Activated CD4-positive, alpha-beta T cell treated with anti-CD3 and anti-CD28 coated beads, Interleukin-2, amount 50 U/mL, for 16 hours (primary cell): Measurements from ENCODE around the gene CHPF2.

Experiments
- DNase-seq: peaks from one replicate; pipeline ENCODE4 v3.0.0-alpha.2; 2020

The CHPF2 gene, protein sequence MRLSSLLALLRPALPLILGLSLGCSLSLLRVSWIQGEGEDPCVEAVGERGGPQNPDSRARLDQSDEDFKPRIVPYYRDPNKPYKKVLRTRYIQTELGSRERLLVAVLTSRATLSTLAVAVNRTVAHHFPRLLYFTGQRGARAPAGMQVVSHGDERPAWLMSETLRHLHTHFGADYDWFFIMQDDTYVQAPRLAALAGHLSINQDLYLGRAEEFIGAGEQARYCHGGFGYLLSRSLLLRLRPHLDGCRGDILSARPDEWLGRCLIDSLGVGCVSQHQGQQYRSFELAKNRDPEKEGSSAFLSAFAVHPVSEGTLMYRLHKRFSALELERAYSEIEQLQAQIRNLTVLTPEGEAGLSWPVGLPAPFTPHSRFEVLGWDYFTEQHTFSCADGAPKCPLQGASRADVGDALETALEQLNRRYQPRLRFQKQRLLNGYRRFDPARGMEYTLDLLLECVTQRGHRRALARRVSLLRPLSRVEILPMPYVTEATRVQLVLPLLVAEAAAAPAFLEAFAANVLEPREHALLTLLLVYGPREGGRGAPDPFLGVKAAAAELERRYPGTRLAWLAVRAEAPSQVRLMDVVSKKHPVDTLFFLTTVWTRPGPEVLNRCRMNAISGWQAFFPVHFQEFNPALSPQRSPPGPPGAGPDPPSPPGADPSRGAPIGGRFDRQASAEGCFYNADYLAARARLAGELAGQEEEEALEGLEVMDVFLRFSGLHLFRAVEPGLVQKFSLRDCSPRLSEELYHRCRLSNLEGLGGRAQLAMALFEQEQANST

DNA sequence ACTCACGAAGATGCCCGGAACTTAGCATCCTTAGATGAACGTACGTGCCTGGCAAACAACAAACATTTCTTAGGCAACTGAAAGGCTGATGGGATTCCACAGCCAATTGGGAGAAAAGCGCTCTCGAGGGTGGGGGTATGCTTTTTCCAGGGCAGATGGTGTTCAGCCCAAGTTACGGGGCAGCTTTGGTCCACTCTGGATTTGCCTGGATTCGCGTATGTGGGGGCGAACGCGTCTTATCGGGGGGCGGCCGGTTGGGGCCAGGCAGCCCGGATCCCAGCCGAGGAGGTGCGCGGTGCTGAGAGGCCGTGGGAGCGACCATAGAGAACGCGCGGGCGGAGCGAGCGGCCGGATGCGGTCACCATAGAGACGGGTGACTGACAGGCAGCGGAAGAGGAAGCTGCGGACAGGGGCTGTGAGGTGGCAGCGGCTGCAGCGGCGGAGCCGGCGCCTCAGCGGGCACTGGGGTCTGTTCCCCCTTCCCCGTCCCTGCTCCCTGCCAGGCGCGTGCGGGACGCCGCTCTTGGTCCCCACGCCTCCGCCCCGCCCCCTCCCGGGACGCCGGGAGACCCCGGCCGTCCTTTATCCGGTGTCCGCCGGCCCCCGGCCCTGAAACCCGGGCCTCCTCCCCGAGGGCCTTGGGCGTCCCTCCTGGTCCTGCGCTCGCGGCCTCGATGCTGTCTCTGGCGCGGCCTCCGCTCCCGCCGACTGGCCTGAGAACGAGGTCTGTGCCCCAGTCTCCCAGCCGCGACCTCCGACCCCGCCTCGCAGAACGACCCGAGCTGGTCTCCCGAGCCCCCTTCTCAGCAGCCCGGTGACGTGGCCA, at the start of gene CHPF2:
Gene CHPF2 (plus strand): TSS at position 393 of the 826 bp plus-strand sequence. CDS start 1,529 bp downstream, outside the sequence.
- DNase-seq: peak; percentile 94

- DNase-seq: no peak
These were observed 46.3 kb upstream of the CHPF2 start for GRCh38 chr7:151185762-151186639.

GRCh38 chr7:151186640-151187408, 45.5 kb upstream of the CHPF2 start, which contains the start of gene ASB10:
Gene ASB10 (minus strand): TSS chr7:151187250. CDS start chr7:151187130, 120 bp downstream.
- no peak for DNase-seq

- DNase-seq: no peak
These were observed 44.7 kb upstream of the CHPF2 start for GRCh38 chr7:151187409-151188251.

DNA sequence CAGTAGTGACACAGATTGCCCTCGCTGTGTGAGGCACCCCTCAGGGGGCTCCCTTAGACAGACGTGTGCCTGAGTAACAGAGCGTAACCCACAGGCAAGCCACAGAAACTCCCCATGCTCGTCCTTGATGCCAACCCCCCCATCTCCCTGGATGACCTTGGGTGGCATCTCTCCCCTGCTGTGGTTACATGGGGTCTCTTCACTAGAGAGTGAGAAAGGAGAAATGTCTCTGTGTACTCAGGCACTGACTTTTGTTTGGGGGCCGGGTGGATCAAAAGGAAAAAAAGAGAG, 44.1 kb upstream of the CHPF2 start:
- DNase-seq: no peak

DNA sequence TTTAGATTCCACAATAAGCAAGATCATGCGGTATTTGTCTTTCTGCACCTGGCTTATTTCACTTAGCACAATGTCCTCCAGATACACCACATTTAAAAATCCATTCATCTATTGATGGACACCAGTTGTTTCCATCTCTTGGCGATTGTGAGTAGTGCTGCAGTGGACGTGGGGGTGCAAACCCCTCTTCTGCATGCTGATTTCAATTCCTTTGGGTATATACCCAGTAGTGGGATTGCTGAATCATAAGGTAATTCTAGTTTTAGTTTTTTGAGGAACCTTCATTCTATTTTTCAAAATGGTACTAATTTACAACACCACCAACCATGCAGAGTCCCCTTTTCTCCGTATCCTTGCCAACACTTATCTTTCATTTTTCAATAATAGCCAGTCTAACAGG, 43.2 kb upstream of the CHPF2 start:
- no peak for DNase-seq

- DNase-seq: no peak
These were observed 40.7 kb upstream of the CHPF2 start for GRCh38 chr7:151191544-151191943.

- no peak for DNase-seq
These were observed 40.2 kb upstream of the CHPF2 start for GRCh38 chr7:151192002-151192539.

DNA sequence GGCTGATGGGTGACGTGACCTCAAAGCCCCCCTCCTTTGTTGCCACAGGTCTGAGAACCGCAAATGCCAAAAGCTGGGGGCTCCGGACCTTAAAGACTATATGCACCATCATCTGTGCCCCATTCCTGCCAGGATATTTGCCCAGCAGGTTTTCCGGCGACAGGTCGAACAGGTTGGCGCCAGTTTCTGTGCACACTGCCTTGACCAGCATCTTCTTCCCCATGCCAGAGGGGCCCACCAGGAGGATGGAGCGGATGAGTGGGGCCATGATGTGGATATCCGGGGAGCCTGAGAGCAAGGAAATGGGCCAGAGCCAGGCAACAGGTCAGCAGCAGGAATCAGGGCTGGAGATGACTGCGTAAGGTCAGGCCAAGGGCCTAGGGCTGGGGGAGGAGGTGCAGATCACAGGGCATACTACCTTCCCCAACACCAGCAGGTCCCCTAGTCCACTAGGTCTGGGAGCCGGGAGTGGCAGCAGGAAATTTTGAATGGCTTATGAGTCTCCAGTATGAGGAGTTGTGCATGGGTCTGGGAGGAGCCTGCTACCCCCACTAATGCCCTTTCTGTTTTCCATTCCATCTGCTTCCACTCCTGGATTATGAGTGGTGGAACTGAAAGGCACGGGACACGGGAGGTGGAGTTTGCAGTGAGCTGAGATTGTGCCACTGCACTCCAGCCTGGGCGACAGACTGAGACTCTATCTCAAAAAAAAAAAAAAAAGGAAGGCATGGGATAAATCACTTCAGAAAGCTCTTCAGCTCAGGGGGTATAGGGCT, 38.9 kb upstream of the CHPF2 start:
- no peak for DNase-seq

DNA sequence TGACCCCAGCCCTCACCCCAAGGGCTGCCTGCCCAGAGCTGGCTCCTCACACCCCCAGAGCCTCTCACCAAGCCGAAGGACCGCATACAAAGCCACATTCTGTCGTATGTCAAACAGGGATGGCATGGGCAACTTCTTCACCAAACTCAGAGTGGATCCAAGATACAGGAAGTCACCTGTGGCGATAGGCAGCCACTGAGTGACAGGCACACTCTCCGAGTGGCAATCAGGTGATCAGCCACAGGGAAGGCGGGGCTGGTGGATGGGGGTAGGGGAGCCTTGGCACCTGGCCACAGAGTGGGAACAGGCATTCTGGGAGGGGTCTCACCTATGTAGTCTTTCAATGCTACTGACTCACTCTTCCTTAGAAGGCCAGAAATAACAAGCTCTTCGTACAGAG, 38.1 kb upstream of the CHPF2 start:
- no peak for DNase-seq

- DNase-seq: no peak
These were observed 36.5 kb upstream of the CHPF2 start for GRCh38 chr7:151195616-151196450.

DNA sequence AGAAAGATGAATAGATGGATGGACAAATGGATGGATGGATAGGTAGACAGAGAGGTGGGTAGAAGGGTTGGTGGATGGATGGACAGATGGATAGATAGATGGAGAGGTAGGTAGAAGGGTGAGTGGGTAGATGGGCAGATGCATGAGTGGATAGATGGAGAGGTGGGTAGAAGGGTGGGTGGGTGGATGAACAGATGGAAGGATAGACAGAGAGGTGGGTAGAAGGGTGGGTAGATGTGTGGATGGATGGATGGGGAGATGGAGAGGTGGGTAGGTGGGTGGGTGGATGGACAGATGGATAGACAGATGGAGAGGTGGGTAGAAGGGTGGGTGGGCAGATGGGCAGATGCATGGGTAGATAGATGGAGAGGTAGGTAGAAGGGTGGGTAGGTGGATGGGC, 34.4 kb upstream of the CHPF2 start:
- DNase-seq: no peak

GRCh38 chr7:151198945-151199848, 33.1 kb upstream of the CHPF2 start:
- no peak for DNase-seq

DNA sequence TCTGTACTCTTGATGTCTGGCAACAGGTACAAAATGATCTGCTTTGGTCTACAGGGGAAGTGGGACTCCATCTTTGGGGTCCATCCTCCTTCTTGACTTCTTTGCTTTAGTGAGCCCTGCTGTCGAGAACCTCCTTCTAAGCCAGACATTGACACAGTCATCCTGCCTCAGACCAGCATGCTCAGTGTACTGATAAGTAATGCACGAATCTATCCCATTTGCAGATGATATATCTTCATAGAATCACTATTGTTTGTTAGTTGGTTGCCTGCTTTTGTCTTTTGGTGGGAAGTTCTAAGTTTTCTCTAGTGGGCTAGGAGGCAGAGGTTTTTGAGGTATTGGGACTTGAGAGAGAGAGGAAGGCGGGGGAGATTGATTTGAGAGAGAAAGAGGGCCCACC, 30.9 kb upstream of the CHPF2 start:
- no peak for DNase-seq

DNA sequence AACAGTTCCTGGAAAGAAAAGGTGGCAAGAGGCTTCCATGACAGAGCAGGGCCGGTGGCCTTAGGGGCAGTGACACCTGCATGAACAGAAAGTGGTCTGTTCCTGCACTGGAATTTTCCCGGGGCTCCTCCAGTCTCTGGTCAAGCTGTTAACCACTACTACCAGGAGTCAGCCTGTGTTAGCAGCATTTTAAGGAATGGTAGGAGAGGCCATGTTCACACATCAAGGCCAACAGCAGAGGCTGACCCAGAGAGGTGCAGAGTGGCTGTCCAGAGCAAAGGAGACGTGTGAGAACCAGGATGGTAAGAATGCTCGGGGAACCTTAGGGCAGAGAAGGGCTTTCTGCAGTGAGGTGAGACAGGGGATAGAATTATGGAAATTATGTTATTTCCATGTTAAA, 30.5 kb upstream of the CHPF2 start:
- no peak for DNase-seq

DNA sequence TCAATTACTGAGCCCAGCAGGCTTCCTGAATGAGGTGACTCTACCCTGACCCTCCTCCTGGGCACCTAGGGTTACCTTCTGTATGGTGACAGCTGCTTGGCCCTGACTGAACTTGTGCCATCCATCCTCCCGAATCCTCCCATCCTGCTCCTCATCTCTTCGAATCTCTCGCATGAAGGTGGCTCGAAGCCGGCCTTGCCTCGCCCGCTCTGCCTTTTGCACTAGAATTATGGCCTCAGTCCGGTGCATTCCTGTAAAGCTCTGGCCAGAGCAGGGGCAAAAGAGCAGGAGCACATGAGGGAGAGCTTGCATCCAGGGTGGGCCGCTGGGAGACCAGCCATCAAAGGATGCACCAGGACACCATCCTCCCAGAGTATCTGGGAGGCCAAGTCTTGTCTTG, 29.4 kb upstream of the CHPF2 start:
- no peak for DNase-seq

DNA sequence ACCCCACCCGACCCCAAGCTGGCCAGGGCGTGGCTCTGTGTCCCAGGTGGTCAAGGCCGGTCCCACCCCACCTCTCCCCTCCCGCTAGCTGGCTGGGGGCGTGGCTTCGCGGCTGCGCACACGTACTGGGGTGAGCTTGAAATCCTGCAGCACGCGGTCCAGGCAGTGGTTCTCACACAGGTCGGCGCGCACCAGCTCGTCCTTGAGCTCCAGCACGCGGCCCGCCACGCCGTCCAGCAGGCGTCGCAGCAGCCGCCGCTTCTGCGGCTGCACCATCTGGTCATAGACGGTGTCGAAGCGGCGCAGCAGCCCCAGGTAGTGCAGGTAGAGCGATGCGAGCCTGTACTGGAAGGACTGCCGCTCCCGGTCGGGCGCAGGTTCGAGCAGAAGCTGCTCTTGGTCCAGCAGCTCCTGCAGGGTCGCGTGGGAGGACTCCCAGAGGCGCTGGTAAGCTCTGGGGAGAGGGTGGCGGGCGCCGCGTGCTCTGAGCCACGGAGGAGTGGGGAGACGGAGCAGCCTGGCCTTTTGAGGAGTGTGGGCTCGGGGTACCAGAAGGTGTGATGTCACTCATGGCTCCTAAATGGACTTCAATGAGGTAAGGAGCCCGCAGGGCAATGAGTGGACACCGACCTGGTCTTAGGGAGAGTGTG, 27.8 kb upstream of the CHPF2 start:
- DNase-seq: no peak
